GM21381 (cell line): ENCODE data around the gene FAAH.

ENCODE experiments used
- ATAC-seq: cut with Tn5 transposase; IDR thresholded peaks from one replicate; pipeline ENCODE4 v1.9.1; 2021; ENCODE audit warnings: mild to moderate bottlenecking, moderate library complexity; ENCODE audit not compliant: unreplicated experiment

The FAAH gene

GRCh38 chr1:46448109-46448911 lies 54.2 kb downstream of the FAAH start:
- no peak for ATAC-seq

- no peak for ATAC-seq
Measured at GRCh38 chr1:46449223-46450159, 55.4 kb downstream of the FAAH start.

- no peak for ATAC-seq
Measured at GRCh38 chr1:46450160-46450517, 56.0 kb downstream of the FAAH start.

GRCh38 chr1:46451948-46452930 lies 58.1 kb downstream of the FAAH start:
- no peak for ATAC-seq

- no peak for ATAC-seq
Measured at GRCh38 chr1:46452931-46453325, 58.8 kb downstream of the FAAH start.

GRCh38 chr1:46453449-46453848 lies 59.3 kb downstream of the FAAH start:
- no peak for ATAC-seq

- ATAC-seq, result no peak
Measured at GRCh38 chr1:46455951-46456350, 61.8 kb downstream of the FAAH start.

GRCh38 chr1:46456411-46456963 lies 62.4 kb downstream of the FAAH start:
- no peak for ATAC-seq

GRCh38 chr1:46457178-46457577 lies 63.1 kb downstream of the FAAH start:
- no peak for ATAC-seq

- no peak for ATAC-seq
Measured at GRCh38 chr1:46458190-46458589, 64.1 kb downstream of the FAAH start.

GRCh38 chr1:46458846-46459245 lies 64.7 kb downstream of the FAAH start:
- no peak for ATAC-seq

GRCh38 chr1:46459315-46459714 lies 65.2 kb downstream of the FAAH start:
- ATAC-seq, result no peak

- ATAC-seq, result no peak
Measured at GRCh38 chr1:46461017-46461808, 67.1 kb downstream of the FAAH start.

GRCh38 chr1:46461809-46462448 lies 67.8 kb downstream of the FAAH start:
- ATAC-seq, result no peak
